HEK293 (cell line): Measurements from ENCODE around the gene SNTB2.

Source experiments
- ATF2 ChIP-seq: fragments of 450-650 bp; formaldehyde crosslinking; IDR thresholded peaks from 2 replicates; pipeline ENCODE4 v1.5.1; 2016; ENCODE audit warnings: missing biosample characterization, missing genetic modification characterization, low read depth
- EGR2 ChIP-seq: fragments of 450-650 bp; formaldehyde crosslinking; IDR thresholded peaks from 2 replicates; pipeline ENCODE4 v1.5.1; 2016; ENCODE audit warnings: low read depth, missing biosample characterization, missing genetic modification characterization
- GLI2 ChIP-seq: fragments of 450-650 bp; formaldehyde crosslinking; IDR thresholded peaks from 2 replicates; pipeline ENCODE4; 2017; ENCODE audit warnings: missing biosample characterization, missing genetic modification characterization, low read depth, borderline replicate concordance
- GLI4 ChIP-seq: fragments of 450-650 bp; formaldehyde crosslinking; IDR thresholded peaks from 2 replicates; pipeline ENCODE4 v1.5.1; 2016; ENCODE audit warnings: missing biosample characterization, missing genetic modification characterization
- GLIS2 ChIP-seq: fragments of 450-650 bp; formaldehyde crosslinking; IDR thresholded peaks from 2 replicates; pipeline ENCODE4 v1.5.1; 2016; ENCODE audit warnings: missing biosample characterization, missing genetic modification characterization
- SETDB1 ChIP-seq: IDR thresholded peaks from one replicate; pipeline ENCODE4 v1.6.1; 2017; ENCODE audit warnings: mild to moderate bottlenecking, low read length, moderate library complexity, mixed read lengths; ENCODE audit not compliant: insufficient read length
- YY2 ChIP-seq: fragments of 450-650 bp; formaldehyde crosslinking; IDR thresholded peaks from 2 replicates; pipeline ENCODE4 v1.5.1; 2016; ENCODE audit warnings: missing biosample characterization, missing genetic modification characterization
- ZBTB1 ChIP-seq: fragments of 450-650 bp; formaldehyde crosslinking; IDR thresholded peaks from 2 replicates; pipeline ENCODE4 v1.5.1; 2016; ENCODE audit warnings: missing biosample characterization, missing genetic modification characterization
- ZBTB17 ChIP-seq: fragments of 450-650 bp; formaldehyde crosslinking; IDR thresholded peaks from 2 replicates; pipeline ENCODE4 v1.5.1; 2016; ENCODE audit warnings: missing biosample characterization, missing genetic modification characterization
- ZBTB49 ChIP-seq: fragments of 450-650 bp; formaldehyde crosslinking; IDR thresholded peaks from 2 replicates; pipeline ENCODE4 v1.5.1; 2016; ENCODE audit warnings: missing biosample characterization, missing genetic modification characterization, low read depth
- ZBTB6 ChIP-seq: fragments of 450-650 bp; formaldehyde crosslinking; IDR thresholded peaks from 2 replicates; pipeline ENCODE4 v1.5.1; 2017; ENCODE audit warnings: missing biosample characterization, missing genetic modification characterization
- ZNF155 ChIP-seq: fragments of 450-650 bp; formaldehyde crosslinking; IDR thresholded peaks from 2 replicates; pipeline ENCODE4 v1.5.1; 2016; ENCODE audit warnings: missing biosample characterization, missing genetic modification characterization
- ZNF23 ChIP-seq: fragments of 450-650 bp; formaldehyde crosslinking; IDR thresholded peaks from 2 replicates; pipeline ENCODE4 v1.5.1; 2016; ENCODE audit warnings: missing biosample characterization, missing genetic modification characterization, borderline replicate concordance
- ZNF341 ChIP-seq: fragments of 450-650 bp; formaldehyde crosslinking; IDR thresholded peaks from 2 replicates; pipeline ENCODE4; 2016; ENCODE audit warnings: low read depth, missing biosample characterization, missing genetic modification characterization
- ZNF362 ChIP-seq: fragments of 450-650 bp; formaldehyde crosslinking; IDR thresholded peaks from 2 replicates; pipeline ENCODE4 v1.5.1; 2016; ENCODE audit warnings: missing biosample characterization, missing genetic modification characterization
- ZNF416 ChIP-seq: fragments of 450-650 bp; formaldehyde crosslinking; IDR thresholded peaks from 2 replicates; pipeline ENCODE4 v1.5.1; 2016; ENCODE audit warnings: missing biosample characterization, missing genetic modification characterization
- ZNF514 ChIP-seq: fragments of 450-650 bp; formaldehyde crosslinking; IDR thresholded peaks from 2 replicates; pipeline ENCODE4 v1.5.1; 2016; ENCODE audit warnings: missing biosample characterization, missing genetic modification characterization
- ZNF624 ChIP-seq: fragments of 450-650 bp; formaldehyde crosslinking; IDR thresholded peaks from 2 replicates; pipeline ENCODE4 v1.5.1; 2017; ENCODE audit warnings: missing biosample characterization, missing genetic modification characterization
- ZNF707 ChIP-seq: fragments of 450-650 bp; formaldehyde crosslinking; IDR thresholded peaks from 2 replicates; pipeline ENCODE4 v1.5.1; 2016; ENCODE audit warnings: missing biosample characterization, missing genetic modification characterization
- ZNF76 ChIP-seq: fragments of 450-650 bp; formaldehyde crosslinking; IDR thresholded peaks from 2 replicates; pipeline ENCODE4; 2016; ENCODE audit warnings: low read depth, missing biosample characterization, missing genetic modification characterization, borderline replicate concordance
- ZNF776 ChIP-seq: fragments of 450-650 bp; formaldehyde crosslinking; IDR thresholded peaks from 2 replicates; pipeline ENCODE4 v1.5.0; 2017; ENCODE audit warnings: missing biosample characterization, missing genetic modification characterization, borderline replicate concordance
- ZSCAN16 ChIP-seq: fragments of 450-650 bp; formaldehyde crosslinking; IDR thresholded peaks from 2 replicates; pipeline ENCODE4 v1.5.1; 2016; ENCODE audit warnings: missing biosample characterization, missing genetic modification characterization
- TF ChIP-seq, protein P1 (sequence below): fragments of 450-650 bp; formaldehyde crosslinking; IDR thresholded peaks from 2 replicates; pipeline ENCODE4 v1.5.1; 2016; ENCODE audit warnings: missing biosample characterization, missing genetic modification characterization, borderline replicate concordance
- TF ChIP-seq, protein P2 (sequence below): IDR thresholded peaks from 2 replicates; pipeline ENCODE4 v1.6.1; 2011; ENCODE audit warnings: mild to moderate bottlenecking, low read depth, low read length, borderline replicate concordance
- TF ChIP-seq, protein P3 (sequence below): fragments of 450-650 bp; formaldehyde crosslinking; IDR thresholded peaks from 2 replicates; pipeline ENCODE4 v1.5.1; 2016; ENCODE audit warnings: missing biosample characterization, missing genetic modification characterization

SNTB2 gene

GRCh38 chr16:69339289-69340094 is 152.5 kb downstream of the SNTB2 start, which contains the start of the genes COG8 and NIP7 (continued):
- TF ChIP-seq ZNF76 (0 out of 2 replicates have a peak, but pooled peaks have one; percentile 27), EGR2 (tag by site-specific recombination) (peak; percentile 27; the same call in 1 of the 2 replicates), GLIS2 (tag by site-specific recombination) (no peak), GLI2 (no peak), ZNF341 (tag by site-specific recombination) (0 out of 2 replicates have a peak, but pooled peaks have one; percentile 33), ZNF776 (tag by site-specific recombination) (no peak), ZBTB6 (tag by site-specific recombination) (peak; percentile 82; the same call in 1 of the 2 replicates), SETDB1 (peak; percentile 33), YY2 (tag by site-specific recombination) (peak; percentile 93), ZBTB17 (peak; percentile 95), ZNF514 (tag by site-specific recombination) (no peak), ZNF155 (tag by site-specific recombination) (no peak), GLI4 (tag by site-specific recombination) (no peak), ZBTB49 (no peak), ATF2 (tag by site-specific recombination) (no peak), ZNF416 (no peak), ZSCAN16 (0 out of 2 replicates have a peak, but pooled peaks have one; percentile 26), ZNF707 (no peak), ZNF362 (tag by site-specific recombination) (no peak), ZNF23 (tag by site-specific recombination) (no peak), ZBTB1 (no peak), ZNF624 (no peak)
- TF ChIP-seq, protein P1, sequence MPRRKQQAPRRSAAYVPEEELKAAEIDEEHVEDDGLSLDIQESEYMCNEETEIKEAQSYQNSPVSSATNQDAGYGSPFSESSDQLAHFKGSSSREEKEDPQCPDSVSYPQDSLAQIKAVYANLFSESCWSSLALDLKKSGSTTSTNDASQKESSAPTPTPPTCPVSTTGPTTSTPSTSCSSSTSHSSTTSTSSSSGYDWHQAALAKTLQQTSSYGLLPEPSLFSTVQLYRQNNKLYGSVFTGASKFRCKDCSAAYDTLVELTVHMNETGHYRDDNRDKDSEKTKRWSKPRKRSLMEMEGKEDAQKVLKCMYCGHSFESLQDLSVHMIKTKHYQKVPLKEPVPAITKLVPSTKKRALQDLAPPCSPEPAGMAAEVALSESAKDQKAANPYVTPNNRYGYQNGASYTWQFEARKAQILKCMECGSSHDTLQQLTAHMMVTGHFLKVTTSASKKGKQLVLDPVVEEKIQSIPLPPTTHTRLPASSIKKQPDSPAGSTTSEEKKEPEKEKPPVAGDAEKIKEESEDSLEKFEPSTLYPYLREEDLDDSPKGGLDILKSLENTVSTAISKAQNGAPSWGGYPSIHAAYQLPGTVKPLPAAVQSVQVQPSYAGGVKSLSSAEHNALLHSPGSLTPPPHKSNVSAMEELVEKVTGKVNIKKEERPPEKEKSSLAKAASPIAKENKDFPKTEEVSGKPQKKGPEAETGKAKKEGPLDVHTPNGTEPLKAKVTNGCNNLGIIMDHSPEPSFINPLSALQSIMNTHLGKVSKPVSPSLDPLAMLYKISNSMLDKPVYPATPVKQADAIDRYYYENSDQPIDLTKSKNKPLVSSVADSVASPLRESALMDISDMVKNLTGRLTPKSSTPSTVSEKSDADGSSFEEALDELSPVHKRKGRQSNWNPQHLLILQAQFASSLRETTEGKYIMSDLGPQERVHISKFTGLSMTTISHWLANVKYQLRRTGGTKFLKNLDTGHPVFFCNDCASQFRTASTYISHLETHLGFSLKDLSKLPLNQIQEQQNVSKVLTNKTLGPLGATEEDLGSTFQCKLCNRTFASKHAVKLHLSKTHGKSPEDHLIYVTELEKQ (tag by site-specific recombination) = no peak
- TF ChIP-seq, protein P2, sequence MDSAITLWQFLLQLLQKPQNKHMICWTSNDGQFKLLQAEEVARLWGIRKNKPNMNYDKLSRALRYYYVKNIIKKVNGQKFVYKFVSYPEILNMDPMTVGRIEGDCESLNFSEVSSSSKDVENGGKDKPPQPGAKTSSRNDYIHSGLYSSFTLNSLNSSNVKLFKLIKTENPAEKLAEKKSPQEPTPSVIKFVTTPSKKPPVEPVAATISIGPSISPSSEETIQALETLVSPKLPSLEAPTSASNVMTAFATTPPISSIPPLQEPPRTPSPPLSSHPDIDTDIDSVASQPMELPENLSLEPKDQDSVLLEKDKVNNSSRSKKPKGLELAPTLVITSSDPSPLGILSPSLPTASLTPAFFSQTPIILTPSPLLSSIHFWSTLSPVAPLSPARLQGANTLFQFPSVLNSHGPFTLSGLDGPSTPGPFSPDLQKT = 0 out of 2 replicates have a peak, but pooled peaks have one; percentile 65
- TF ChIP-seq, protein P3, sequence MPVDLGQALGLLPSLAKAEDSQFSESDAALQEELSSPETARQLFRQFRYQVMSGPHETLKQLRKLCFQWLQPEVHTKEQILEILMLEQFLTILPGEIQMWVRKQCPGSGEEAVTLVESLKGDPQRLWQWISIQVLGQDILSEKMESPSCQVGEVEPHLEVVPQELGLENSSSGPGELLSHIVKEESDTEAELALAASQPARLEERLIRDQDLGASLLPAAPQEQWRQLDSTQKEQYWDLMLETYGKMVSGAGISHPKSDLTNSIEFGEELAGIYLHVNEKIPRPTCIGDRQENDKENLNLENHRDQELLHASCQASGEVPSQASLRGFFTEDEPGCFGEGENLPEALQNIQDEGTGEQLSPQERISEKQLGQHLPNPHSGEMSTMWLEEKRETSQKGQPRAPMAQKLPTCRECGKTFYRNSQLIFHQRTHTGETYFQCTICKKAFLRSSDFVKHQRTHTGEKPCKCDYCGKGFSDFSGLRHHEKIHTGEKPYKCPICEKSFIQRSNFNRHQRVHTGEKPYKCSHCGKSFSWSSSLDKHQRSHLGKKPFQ (tag by site-specific recombination) = no peak
